NCI-H128 (cell line): Measurements from ENCODE around the gene BCAN.
"Not testable (repeated sequence)": the region's sequence is repeated elsewhere in the genome, so short reads cannot be mapped to it uniquely, and the experiment has no call there.

Source experiments
- DNase-seq: peaks from one replicate; lab custom pipeline; 2025; ENCODE audit not compliant: unreplicated experiment; lab: John Stamatoyannopoulos, UW

BCAN gene

DNA sequence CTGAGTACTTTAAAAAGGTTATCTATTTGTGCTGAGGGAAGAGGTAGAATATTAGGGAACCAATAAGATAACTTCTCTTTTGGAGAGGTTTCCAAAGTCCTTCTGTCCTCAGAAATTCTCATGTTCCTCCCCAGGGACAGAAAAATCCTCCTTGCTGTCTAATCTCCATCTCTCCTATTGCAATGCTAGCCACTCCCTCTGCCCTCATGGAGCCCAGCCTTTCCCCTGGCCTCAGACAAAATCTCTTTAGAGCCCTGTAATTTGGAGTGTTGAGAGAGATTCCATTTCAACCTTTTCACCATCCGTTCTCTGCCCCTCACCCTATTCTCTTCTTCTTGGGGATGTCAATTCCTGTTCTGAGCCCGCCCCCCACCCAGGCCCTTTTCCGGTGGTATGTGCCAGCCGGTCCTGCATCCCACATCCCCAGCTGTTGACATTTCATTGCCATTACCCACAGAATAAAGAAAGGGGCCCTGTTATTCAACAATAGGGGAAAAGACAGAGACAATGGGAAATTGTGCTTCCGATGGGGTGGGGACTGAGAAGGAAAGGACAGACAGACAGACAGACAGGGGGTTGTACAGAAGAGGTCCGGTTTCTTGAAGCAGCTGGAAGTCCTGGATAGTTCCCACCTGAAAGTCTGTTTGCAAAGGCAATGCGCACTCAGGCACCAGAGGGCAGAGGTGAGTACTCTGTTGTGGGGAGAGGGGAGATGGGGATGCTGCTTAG lies 22.9 kb upstream of the BCAN start, which contains the start of gene HAPLN2:
Gene HAPLN2, plus strand, starts transcription at position 563 of the 729 bp plus-strand sequence. CDS start 4,076 bp downstream, outside the sequence.
- DNase-seq = no peak

DNA sequence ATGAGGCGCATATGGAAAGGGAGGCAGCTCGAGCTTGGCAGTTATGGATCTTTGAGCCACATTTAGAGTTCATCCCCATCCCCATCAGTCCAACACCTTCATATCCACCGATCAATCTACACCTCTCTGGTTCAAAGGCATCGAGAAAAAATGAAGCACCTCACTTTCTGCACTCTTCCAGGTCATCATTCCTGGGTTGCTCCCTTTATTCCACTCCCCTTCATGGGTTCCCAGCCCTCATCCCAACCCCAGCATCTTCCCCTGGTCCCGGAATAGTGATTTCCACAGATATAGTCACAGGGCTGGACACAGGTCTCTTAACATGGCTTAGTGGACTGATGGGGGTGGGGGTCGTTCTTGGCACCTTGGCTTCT lies 22.3 kb upstream of the BCAN start:
- DNase-seq = no peak

DNA sequence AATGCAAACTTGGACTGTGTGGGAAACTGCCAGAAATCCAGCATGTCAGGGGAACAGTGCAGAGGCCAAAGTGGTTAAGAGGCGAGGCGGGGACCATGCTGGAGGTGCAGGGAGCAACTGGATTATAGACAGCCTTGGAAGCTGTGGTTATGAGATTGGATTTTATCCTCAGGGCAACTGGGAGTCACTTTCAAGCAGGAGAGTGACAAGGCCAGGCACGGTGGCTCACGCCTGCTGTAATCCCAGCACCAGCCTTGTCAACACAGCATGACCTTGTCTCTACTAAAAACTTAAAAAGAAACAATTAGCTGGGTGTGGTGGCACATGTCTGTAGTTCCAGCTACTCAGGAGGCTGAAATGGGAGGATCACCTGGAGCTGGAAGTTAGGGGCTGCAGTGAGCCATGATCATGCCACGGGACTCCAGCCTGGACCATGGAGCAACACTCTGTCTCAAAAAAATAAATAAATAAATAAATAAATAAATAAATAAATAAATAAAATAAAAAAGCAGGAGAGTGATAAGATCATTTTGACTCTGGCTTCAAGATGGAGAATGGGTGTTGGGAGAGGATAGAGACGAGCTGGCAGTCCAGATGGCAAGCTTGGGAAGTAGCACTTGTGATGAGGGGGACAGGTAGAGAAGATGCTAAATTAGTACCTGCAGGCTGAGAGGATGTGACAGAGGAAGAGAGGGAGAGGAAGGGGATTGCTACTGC lies 19.2 kb upstream of the BCAN start:
- no peak for DNase-seq

DNA sequence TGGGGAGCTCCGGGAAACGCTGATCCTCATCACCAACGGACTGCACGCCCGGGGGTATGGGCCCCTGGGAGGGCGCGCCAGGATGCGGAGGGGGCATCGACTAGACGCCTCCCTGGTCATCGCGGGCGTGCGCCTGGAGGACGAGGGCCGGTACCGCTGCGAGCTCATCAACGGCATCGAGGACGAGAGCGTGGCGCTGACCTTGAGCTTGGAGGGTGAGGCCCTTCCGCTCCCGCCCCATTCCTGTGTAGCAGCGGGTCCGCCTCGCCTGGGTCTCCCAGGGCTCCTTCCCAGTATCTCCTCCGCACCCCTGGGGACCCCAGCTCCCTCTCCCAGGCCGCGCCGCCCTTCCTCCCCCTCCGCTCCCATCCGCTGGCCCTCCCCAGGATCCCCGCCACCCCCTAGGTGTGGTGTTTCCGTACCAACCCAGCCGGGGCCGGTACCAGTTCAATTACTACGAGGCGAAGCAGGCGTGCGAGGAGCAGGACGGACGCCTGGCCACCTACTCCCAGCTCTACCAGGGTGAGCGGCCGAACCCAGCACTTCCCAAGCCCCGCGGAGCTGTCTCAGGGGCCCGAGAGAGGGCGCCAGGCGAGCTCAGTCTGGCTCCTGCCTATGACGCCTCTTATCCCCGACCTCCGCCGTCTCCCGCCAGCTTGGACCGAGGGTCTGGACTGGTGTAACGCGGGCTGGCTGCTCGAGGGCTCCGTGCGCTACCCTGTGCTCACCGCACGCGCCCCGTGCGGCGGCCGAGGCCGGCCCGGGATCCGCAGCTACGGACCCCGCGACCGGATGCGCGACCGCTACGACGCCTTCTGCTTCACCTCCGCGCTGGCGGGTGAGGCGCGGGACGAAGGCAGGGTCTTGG lies 17.7 kb upstream of the BCAN start:
- DNase-seq = peak; percentile 34

DNA sequence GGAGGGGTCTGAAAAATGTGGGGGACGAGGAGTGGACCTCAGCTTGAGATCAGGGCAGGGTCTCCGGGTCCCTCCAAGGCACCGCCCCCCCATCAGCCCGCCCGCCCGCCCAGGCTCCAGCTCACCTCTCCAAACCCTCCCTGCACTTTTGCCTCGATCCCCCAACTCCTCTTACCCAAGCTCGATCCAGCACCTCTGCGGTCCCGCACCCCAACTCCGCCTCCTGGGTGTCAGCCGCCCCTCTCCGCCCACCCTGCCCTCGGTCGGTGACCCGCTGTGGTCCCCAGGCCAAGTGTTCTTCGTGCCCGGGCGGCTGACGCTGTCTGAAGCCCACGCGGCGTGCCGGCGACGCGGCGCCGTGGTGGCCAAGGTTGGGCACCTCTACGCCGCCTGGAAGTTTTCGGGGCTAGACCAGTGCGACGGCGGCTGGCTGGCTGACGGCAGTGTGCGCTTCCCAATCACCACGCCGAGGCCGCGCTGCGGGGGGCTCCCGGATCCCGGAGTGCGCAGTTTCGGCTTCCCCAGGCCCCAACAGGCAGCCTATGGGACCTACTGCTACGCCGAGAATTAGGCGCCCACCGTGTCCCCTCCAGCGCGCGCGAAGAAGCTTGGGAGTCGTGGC lies 17.0 kb upstream of the BCAN start:
- DNase-seq = no peak

DNA sequence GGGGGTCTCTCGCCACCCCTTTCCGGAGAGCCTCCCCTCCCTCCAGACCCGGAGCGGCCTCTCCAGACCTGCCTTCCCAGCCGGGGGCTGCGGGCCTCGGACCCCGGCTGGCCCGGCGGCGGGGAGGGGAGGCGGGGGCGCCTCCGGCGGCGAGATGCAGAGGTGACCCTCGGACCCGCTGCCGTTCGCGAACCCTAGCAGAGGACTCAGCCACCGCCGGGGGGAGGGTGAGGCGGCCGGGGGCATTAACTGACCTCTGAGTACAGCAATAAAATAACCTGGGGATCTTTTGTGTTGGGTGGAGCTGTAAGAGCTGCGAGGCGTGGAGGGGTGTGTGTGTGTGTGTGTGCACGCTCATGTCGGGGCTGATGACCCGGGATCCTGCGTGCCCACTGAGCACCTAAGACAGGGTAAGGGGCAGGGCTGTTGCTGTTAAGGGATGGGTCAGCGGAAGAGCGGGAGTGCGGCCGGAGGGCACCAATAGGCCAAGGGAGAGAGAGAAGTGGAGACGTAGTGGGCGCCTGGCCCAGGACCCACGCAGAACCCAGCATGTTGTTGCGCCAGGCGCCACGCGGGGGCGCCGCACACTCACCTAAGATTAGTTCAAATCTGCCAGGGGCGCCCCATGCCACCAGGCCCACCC lies 16.4 kb upstream of the BCAN start:
- DNase-seq = peak; percentile 63

DNA sequence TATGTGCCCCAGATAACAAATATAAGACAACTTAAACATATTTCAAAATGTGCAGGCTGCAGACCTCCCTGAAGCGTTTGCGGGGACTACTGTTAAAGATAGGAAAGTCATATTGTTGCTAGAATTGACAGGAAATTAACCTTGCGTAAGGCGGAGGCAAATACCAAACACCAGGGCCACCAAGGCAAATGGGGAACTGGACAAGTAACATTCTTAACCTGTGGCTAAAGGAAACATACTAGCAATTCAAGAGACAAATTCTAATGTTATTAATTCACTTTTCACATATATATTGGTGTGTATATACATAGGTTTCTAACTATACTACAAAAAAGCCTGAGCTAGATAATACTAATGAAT lies 15.9 kb upstream of the BCAN start:
- DNase-seq = no peak

DNA sequence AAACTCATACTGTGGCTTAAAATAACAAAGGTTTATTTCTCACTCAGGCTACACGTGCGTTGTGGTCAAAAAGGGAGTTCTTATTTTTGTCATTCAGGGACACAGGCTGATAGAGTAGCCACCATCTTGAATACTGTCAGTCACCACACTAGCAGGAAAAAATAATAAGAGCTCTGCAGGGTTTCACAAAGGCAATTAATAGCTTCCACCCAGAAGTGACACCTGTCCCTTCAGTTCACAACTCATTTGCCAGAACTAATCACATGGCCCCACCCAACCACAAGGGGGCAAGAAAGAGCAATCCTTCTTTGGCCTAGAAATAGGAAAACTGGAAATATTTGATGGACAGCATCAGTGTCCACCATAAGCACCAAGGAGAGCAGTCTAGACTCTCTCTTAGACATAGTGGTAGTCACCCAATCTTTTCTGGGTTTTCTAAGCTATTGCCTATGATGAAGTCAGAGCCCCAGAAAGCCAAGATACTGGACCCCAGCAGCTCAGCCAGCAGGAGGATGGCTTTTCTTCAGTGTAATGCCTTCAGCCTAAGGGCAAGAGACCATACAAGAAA lies 14.5 kb upstream of the BCAN start:
- DNase-seq = peak; percentile 23

DNA sequence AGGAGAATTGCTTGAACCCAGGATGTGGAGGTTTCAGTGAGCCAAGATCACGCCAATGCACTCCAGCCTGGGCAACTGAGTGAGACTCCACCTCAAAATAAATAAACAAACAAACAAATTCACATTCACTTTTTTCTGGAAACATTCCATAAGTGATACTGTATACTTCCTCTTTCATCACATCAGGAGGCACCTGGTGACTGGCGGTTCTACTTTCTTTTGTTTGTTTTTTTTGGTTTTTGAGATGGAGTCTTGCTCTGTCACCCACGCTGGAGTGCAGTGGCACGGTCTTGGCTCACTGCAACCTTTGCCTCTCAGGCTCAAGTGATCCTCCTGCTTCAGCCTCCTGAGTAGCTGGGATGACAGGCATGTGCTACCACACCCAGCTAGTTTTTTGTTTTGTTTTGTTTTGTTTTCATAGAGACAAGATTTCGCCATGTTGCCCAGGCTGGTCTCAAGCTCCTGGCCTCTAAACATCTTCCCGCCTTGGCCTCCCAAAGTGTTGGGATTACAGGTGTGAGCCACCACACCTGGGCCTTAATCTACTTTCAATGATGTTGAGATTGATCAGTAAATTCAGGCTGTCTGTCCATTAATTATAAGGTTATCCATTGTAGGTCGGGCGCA lies 12.0 kb upstream of the BCAN start:
- DNase-seq = no peak

DNA sequence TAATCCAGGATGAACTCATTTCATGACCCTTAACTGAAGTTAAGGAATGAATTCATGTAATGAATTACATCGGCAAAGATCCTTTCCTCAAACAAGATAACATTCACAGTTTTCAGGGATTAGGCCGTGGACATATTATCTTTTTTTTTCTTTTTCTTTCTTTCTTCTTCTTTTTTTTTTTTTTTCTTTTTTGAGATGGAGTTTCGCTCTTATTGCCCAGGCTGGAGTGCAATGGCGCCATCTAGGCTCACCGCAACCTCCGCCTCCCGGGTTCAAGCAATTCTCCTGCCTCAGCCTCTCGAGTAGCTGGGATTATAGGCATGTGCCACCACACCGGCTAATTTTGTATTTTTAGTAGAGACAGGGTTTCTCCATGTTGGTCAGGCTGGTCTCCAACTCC lies 10.8 kb upstream of the BCAN start:
- not testable (repeated sequence) for DNase-seq

DNA sequence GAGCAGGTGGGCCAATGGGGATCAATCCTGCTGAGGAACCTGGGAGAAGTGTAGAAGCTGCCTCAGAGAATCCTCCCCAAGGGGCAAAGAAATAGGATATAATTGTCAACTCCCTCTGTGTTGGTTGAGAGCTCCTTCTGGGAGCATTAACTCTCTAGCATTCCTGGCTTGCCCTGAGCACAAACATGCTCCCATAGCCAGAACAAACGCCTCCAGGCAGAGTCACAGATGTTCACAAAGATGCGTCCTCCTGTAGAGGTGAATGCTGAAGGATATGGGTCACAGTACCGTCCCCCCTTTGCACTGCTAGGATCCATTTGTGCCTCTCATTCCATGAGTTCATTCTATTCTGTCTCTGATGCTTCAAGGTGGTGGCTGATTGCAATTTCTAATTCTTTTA lies 9.6 kb upstream of the BCAN start:
- no peak for DNase-seq

DNA sequence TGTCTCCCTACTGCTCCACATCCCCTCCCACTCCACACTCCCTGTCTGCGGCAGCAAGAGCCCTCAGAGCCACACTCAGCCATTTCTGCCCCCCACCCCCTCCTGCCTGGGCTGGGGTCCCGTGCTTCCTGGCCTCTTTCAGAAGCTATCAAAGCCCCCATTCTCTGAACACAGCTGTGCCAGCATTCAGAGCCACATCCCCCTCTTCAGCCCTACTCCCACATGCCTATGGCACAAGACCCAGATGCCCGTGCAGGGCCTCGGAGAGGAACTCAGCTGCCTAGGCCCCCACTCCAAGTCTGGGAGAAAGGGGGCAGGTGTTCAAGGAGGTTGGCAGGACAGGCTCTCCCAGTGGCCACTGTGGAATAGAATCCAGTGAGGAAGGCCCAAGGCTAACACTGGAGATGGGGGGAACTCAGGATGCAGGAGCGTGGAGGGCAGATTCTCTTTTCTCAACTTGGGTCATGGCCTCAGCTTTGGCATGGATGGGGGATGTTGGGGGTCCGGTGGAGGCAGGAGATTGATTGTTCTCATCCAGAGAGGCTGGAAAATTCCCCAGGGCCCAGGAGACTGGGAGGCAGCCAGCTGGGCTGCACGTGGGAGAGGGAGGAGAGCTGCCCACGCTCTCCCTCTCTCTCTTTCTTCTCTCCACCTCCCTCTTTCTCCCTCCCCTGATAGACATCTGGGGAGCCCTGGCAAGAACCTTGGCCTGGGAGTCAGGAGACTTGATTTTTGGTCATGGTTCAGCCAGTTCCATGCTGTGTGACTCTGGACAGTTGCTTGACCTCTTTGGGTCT lies 3.5 kb upstream of the BCAN start:
- DNase-seq = no peak

DNA sequence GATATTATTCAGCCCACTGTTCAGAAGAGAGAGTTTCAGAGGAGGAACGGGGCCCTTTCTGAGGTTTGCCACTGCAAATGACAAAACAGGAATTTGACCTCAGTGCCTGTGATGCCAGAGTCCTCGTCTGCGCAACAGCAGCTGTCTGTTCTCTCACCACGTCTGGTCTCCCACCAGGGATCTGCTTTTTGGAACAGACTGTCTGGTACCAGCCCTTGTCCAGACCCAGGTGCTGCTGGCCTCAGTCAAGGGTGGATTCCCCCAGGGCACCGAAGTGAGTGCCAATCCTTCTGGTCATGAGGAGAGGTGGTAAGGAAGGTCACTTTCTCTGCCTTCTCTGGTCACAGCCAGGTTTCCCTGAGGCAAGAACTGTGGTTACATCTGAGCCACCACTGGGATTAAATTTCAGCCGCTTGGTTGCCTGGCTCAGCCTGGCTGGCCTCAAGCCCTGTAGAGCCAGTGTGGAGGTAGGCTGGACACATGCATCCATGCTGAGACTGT lies 2.3 kb upstream of the BCAN start:
- no peak for DNase-seq

DNA sequence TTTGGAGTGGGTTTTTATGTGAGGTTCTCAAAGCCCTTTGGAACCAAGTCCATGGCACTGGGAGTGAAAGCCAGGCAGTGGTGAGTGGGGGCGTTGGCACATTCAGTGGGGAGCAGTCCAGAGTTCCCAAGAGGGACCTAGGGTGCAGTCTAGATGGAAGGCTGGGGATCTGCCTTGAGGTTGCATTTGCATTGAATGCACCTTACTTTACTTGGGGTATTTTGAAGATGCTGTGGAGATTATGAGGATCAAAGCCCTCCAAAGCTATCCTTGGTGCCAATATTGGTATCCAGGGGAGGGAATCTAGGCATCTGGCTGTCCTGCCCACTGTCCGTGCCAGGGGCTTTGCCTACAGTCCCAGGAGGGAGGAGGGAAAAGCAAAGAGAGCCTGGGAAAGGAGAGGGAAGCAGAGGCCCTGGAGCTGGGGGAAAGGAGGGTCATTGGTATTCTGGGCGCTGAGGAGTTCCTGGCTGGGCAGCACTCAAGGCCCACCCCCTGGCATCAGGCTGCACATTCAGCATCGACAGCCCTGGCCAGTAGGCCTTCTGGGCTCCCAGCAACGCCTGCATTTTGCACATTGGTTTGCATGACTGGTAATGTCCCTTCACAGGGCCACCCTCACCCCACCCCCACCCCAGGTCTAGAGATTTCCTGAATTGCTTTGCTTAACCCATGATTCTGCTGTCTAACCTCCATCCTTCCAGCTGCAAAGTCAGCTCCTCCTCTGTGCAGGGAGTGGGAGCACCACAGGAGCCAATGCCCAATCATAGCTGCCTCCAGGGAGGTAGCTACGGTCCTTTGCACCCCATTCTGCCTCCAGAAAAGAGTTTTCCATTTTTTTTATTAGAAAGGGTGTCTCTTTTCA lies 843 bp upstream of the BCAN start:
- DNase-seq = no peak

DNA sequence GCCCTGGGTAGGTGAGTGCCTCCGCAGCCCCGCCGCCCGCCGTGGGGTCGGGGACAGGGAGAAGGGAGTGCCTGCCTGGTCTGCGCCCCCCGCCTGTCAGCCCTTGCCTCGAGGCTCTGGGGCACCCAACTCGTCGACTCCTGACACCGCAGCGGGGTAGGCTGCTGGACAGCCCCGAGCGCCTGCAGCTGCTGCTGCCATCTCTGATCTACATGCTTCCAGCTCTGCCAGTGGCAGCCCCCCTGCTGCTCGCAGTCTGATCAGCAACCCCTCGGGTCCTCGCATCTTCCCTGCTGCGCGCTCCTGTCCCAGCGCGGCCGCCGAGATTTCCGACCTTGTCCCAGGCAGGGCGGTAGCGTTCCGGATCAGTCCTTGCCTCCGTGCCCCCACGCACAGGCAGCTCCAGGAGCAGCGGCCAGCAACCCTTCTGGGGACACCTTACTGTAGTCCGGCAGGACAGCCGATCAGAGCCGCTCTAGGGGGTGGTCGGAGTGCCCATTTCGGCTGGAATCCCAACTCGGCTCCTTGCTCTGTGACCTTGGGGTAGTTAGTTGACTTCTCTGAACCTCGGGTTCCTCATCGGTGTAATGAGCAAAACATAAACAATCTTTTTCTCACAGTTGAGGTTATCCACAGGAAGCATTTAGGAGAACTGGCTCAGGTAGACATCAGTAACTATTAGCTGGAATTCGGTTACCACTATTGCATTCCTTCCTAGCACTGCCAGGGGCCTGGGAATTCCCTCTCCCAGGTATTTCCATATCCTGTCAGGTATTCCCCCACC lies 540 bp downstream of the BCAN start:
- DNase-seq = no peak

DNA sequence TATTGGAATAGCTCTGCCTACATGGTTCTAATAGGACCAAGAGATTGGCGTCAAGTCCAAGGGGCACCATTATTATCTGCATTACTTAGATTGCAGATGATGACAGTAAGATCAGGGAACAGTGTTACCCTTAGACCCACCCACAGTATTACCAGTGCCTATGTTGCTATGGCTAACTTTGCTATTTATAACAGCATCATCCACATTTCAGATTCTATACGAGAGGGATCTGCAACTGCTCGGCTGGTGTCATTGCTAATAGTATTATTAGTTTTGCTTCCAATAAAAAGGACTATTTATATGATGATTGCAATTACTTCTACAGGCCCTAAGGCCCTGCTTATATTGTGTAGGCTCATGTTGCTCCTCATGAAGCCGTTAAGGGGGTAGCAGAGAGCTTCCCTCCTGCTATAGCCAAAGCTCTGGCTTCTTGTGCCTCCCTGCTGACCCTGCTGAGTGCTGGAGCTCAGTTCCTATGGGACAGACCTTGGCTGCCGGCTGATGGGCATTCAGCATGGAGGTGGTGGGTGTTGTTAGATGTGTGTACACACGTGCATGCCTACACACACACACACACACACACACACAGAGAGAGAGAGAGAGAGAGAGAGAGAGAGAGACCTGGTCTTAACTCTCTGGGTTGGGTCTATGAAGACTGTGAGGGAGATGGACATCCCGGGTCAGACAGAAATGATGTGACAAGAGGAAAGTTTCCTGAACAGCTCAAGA lies 1.3 kb downstream of the BCAN start:
- DNase-seq = no peak

DNA sequence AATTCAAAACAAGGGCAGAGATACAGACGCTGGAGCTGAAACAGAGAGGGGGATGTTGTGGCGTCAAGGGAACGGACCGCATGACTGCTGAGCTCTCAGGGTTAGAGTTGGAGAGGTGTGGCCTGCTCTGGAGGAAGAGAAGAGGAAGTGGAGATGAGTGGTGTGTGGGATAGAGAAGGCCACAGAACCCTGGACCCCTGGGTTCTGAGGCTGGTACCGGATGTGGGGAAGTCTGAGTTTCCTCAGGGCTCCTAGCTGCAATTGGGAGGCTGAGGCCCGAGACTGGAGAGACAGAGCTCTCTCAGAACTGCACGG lies 1.8 kb downstream of the BCAN start:
- DNase-seq = no peak
